GM18511 (cell line): ENCODE measurements around the gene PDCD4.

ENCODE experiments used
- ATAC-seq: cut with Tn5 transposase; IDR thresholded peaks from one replicate; pipeline ENCODE4 v1.9.1; 2021; ENCODE audit warnings: mild to moderate bottlenecking, moderate library complexity; ENCODE audit not compliant: unreplicated experiment

PDCD4 gene

GRCh38 chr10:110860576-110861241 is 11.0 kb upstream of the PDCD4 start:
- peak; percentile 66 for ATAC-seq

- ATAC-seq: no peak
Measured at GRCh38 chr10:110861476-110861875, 10.3 kb upstream of the PDCD4 start.

- ATAC-seq: no peak
Measured at GRCh38 chr10:110861930-110862649, 9.6 kb upstream of the PDCD4 start.

GRCh38 chr10:110862961-110863360 is 8.8 kb upstream of the PDCD4 start:
- ATAC-seq: no peak

- no peak for ATAC-seq
Measured at GRCh38 chr10:110863361-110863760, 8.4 kb upstream of the PDCD4 start.

- no peak for ATAC-seq
Measured at GRCh38 chr10:110863956-110864355, 7.8 kb upstream of the PDCD4 start.

- ATAC-seq: peak; percentile 55
Measured at GRCh38 chr10:110864662-110865140, 7.0 kb upstream of the PDCD4 start.

- no peak for ATAC-seq
Measured at GRCh38 chr10:110865186-110865808, 6.4 kb upstream of the PDCD4 start.

- peak; percentile 29 for ATAC-seq
Measured at GRCh38 chr10:110865809-110866482, 5.8 kb upstream of the PDCD4 start.

- peak; percentile 38 for ATAC-seq
Measured at GRCh38 chr10:110867011-110867806, 4.5 kb upstream of the PDCD4 start.

- ATAC-seq: no peak
Measured at GRCh38 chr10:110867807-110868465, 3.8 kb upstream of the PDCD4 start.

- no peak for ATAC-seq
Measured at GRCh38 chr10:110868981-110869380, 2.7 kb upstream of the PDCD4 start.

GRCh38 chr10:110870823-110871297 is 868 bp upstream of the PDCD4 start:
- no peak for ATAC-seq

- ATAC-seq: peak; percentile 58
Measured at GRCh38 chr10:110872145-110872983, 636 bp downstream of the PDCD4 start.

GRCh38 chr10:110872984-110873923 is 1.5 kb downstream of the PDCD4 start:
- ATAC-seq: no peak

- ATAC-seq: no peak
Measured at GRCh38 chr10:110873951-110874350, 2.2 kb downstream of the PDCD4 start.

GRCh38 chr10:110876000-110876399 is 4.3 kb downstream of the PDCD4 start:
- no peak for ATAC-seq

- no peak for ATAC-seq
Measured at GRCh38 chr10:110876788-110877187, 5.1 kb downstream of the PDCD4 start.
